ENCODE results near the gene DYRK1B. TPM values are rescaled to one million over a fixed set of nuclear protein-coding genes. Genes with fewer than 3 reads are reported as not detected.
"Not testable (repeated sequence)": the region's sequence is repeated elsewhere in the genome, so short reads cannot be mapped to it uniquely, and the experiment has no call there.

The DYRK1B gene
- total RNA-seq, 1 donor from 2014 or later = 31.7 TPM

DNA sequence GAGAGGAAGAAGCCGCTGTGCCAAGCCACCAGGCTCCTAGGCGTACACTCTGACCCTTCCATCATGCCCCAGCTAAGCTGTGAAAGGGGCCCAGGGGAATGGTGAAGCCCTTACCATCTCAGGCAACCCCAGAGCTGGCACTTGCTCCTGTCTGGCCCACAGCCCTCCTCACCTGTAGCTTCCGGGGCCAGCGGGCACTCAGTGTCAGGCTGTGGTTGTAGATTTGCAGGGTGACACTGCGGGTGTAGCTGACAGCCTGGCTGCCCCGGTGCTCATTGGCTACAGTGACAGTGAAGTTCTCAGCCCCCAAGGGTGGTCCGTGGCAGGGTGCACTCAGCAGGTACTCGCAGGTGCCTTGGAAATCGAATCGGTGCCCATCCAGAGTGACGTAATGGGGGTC is 42.5 kb upstream of the DYRK1B start:
- not testable (repeated sequence) for H3K36me3 Mint-ChIP-seq (ENCODE audit: unreplicated experiment); H3K9me3 Mint-ChIP-seq (ENCODE audit: unreplicated experiment); H3K27ac Mint-ChIP-seq (ENCODE audit: unreplicated experiment); H3K4me1 Mint-ChIP-seq (ENCODE audit: unreplicated experiment); DNase-seq (ENCODE audit: extremely low spot score, unreplicated experiment); H3K27me3 Mint-ChIP-seq (ENCODE audit: unreplicated experiment); H3K4me3 Mint-ChIP-seq (ENCODE audit: unreplicated experiment)

DNA sequence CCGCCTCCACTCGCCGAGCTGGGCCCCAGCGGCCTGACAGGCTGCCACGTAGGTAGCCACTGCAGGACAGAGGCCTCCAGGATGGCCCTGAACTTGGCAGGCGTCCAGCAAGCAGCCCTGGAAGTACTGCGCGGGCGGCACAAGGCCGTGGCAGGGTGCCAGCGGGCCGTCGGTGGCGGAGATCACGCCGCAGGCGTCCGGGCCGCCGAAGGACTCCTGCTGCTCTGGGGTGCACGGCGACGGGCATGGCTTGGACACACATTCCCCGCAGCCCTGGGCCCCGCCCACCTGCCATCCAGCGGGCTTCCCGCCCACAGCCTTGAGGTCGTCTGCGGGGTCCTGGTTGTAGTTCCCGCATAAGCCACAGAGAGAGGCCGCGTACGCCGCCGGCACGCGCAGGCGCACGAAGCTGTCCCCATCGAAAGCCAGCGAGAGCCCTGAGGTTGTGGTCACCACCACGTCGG is 41.5 kb upstream of the DYRK1B start:
- H3K4me3 Mint-ChIP-seq (ENCODE audit: unreplicated experiment); H3K36me3 Mint-ChIP-seq (ENCODE audit: unreplicated experiment); H3K4me1 Mint-ChIP-seq (ENCODE audit: unreplicated experiment); DNase-seq (ENCODE audit: extremely low spot score, unreplicated experiment); H3K27ac Mint-ChIP-seq (ENCODE audit: unreplicated experiment); H3K9me3 Mint-ChIP-seq (ENCODE audit: unreplicated experiment); H3K27me3 Mint-ChIP-seq (ENCODE audit: unreplicated experiment): not testable (repeated sequence)

DNA sequence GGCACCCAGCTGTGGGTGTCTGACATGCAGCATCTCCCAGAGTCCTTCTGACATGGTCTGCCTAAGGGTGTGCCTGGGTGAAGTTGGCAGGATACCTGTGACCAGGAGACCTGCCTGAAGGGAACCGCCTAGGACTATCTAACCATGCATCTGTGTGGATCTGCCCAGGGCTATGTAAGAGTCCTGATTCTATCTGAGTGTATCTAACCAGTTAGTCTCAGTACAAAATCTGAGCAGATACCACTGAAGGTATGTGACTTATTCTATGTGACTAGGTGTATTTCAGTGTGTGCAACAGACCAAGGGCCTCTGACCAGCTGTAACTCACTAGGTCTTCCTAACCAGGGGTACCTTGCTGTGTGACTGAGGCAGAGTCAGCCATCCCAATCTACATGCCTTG is 40.4 kb upstream of the DYRK1B start:
- Mint-ChIP-seq H3K4me1 (ENCODE audit: unreplicated experiment) (no peaks in the 10 kb centered on the region), H3K4me3 (ENCODE audit: unreplicated experiment) (no peak overlapping the region), H3K9me3 (ENCODE audit: unreplicated experiment) (no peaks in the 10 kb centered on the region), H3K27me3 (ENCODE audit: unreplicated experiment) (no peaks in the 10 kb centered on the region), H3K36me3 (ENCODE audit: unreplicated experiment) (no peaks in the 10 kb centered on the region), H3K27ac (ENCODE audit: unreplicated experiment) (no peak overlapping the region)
- no peak for DNase-seq (ENCODE audit: extremely low spot score, unreplicated experiment)
- TF ChIP-seq, protein P1, sequence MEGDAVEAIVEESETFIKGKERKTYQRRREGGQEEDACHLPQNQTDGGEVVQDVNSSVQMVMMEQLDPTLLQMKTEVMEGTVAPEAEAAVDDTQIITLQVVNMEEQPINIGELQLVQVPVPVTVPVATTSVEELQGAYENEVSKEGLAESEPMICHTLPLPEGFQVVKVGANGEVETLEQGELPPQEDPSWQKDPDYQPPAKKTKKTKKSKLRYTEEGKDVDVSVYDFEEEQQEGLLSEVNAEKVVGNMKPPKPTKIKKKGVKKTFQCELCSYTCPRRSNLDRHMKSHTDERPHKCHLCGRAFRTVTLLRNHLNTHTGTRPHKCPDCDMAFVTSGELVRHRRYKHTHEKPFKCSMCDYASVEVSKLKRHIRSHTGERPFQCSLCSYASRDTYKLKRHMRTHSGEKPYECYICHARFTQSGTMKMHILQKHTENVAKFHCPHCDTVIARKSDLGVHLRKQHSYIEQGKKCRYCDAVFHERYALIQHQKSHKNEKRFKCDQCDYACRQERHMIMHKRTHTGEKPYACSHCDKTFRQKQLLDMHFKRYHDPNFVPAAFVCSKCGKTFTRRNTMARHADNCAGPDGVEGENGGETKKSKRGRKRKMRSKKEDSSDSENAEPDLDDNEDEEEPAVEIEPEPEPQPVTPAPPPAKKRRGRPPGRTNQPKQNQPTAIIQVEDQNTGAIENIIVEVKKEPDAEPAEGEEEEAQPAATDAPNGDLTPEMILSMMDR (IDR thresholded peaks at IDR 0.05) = no peak

GRCh38 chr19:39873385-39873784 is 39.4 kb upstream of the DYRK1B start:
- TF ChIP-seq, protein P1 (IDR thresholded peaks at IDR 0.05) = no peak
- H3K9me3 Mint-ChIP-seq (ENCODE audit: unreplicated experiment) = no peaks in the 10 kb centered on the region
- DNase-seq (ENCODE audit: extremely low spot score, unreplicated experiment) = no peak

DNA sequence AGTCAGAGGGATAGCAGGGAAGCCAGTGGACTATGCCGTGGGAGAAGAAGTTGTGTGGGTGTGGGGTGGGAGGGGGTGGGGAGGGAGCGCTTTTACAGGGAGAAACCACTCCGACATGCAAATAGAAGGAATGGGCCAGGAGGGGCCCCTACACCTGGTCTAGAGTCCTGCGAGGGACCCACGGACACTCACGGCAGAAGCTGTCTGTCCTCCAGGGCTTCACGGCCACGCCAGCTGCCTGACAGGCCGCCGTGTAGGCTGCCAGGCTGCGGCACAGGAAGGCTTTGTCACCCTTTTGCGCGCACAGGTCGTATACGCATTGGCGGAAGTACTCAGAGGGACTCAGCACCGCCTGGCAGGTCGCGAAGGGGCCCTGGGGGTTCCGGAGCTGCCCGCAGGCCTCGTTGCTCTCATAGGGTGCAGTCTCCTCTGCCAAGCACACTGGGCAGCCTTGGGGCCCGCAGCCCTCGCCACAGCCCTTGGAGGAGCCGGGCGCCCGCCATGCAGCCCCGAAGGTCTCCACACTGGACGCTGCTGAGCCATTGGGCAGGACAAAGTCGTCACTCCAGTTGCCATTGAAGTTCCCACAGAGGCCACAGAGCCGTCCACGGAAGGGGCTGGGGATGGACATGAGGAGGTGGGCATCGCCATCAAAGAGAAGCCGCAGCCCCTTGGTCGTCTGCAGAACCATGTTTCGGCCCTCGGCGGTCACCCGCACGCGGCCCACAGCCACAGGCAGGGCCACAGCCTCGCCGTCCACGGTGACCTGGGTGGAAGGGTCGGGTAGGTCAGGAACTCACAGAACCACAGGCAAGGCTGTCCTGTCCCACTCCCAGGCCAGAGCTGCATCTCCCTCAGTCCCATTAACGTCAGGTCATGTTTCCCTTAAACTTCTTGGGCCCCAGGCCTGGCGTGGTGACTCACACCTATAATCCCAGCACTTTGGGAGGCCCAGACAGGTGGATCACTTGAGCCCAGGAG is 38.2 kb upstream of the DYRK1B start:
- TF ChIP-seq, protein P1 (IDR thresholded peaks at IDR 0.05) = no peak
- H3K4me1 Mint-ChIP-seq (ENCODE audit: unreplicated experiment) = no peaks in the 10 kb centered on the region
- peaks cover 2% of the 10 kb centered on the region for H3K27me3 Mint-ChIP-seq (ENCODE audit: unreplicated experiment)
- H3K4me3 Mint-ChIP-seq (ENCODE audit: unreplicated experiment) = no peak overlapping the region
- no peaks in the 10 kb centered on the region for H3K9me3 Mint-ChIP-seq (ENCODE audit: unreplicated experiment)
- H3K27ac Mint-ChIP-seq (ENCODE audit: unreplicated experiment) = no peak overlapping the region
- no peak for DNase-seq (ENCODE audit: extremely low spot score, unreplicated experiment)
- H3K36me3 Mint-ChIP-seq (ENCODE audit: unreplicated experiment) = no peaks in the 10 kb centered on the region

More at GRCh38 chr19:39873385-39873784, 39.4 kb upstream of the DYRK1B start:
- H3K36me3 Mint-ChIP-seq (ENCODE audit: unreplicated experiment) = no peaks in the 10 kb centered on the region
- no peak overlapping the region for H3K4me3 Mint-ChIP-seq (ENCODE audit: unreplicated experiment)
- no peaks in the 10 kb centered on the region for H3K4me1 Mint-ChIP-seq (ENCODE audit: unreplicated experiment)
- no peak overlapping the region for H3K27ac Mint-ChIP-seq (ENCODE audit: unreplicated experiment)
- H3K27me3 Mint-ChIP-seq (ENCODE audit: unreplicated experiment) = peaks cover 2% of the 10 kb centered on the region

GRCh38 chr19:39871362-39871761 is 37.4 kb upstream of the DYRK1B start:
- no peak overlapping the region for H3K4me3 Mint-ChIP-seq (ENCODE audit: unreplicated experiment)
- no peak for DNase-seq (ENCODE audit: extremely low spot score, unreplicated experiment)
- no peaks in the 10 kb centered on the region for H3K9me3 Mint-ChIP-seq (ENCODE audit: unreplicated experiment)
- H3K36me3 Mint-ChIP-seq (ENCODE audit: unreplicated experiment) = no peaks in the 10 kb centered on the region
- TF ChIP-seq, protein P1 (IDR thresholded peaks at IDR 0.05) = no peak
- H3K4me1 Mint-ChIP-seq (ENCODE audit: unreplicated experiment) = no peaks in the 10 kb centered on the region
- peaks cover 2% of the 10 kb centered on the region for H3K27me3 Mint-ChIP-seq (ENCODE audit: unreplicated experiment)
- H3K27ac Mint-ChIP-seq (ENCODE audit: unreplicated experiment) = no peak overlapping the region
